Thyroid gland (tissue), 4 donors: Measurements from ENCODE around the gene TMCO4. TPM values are rescaled to one million over a fixed set of nuclear protein-coding genes. Genes with fewer than 3 reads are reported as not detected.
"Not testable (repeated sequence)": the region's sequence is repeated elsewhere in the genome, so short reads cannot be mapped to it uniquely, and the experiment has no call there.

ENCODE experiments used
- DNase-seq, 2 donors: peaks; one replicate each; pipeline ENCODE4 v3.0.0-alpha.2; 2019
- H3K27ac ChIP-seq, 3 donors: fragments of 200-600 bp; sonication (generic); 1 replicate in 2 of 3; 2 replicates in 1 of 3; pipeline ENCODE4 v1.5.1; 2016 to 2019; ENCODE audit warnings: mild to moderate bottlenecking in 1 of 3, moderate library complexity in 1 of 3
- H3K27me3 ChIP-seq: fragments of 200-600 bp; sonication (generic); one replicate; pipeline ENCODE4 v1.5.1; 2019
- H3K36me3 ChIP-seq, 2 donors: fragments of 200-600 bp; sonication (generic); one replicate each; pipeline ENCODE4 v1.5.1; 2016 to 2019
- H3K4me1 ChIP-seq, 2 donors: fragments of 200-600 bp; sonication (generic); one replicate each; pipeline ENCODE4 v1.5.1; 2017 to 2019
- H3K4me3 ChIP-seq, 3 donors: fragments of 200-600 bp; sonication (generic); replicated peaks in 1 of 3; 1 replicate in 2 of 3; 2 replicates in 1 of 3; pipeline ENCODE4 v1.5.1; 2016; ENCODE audit warnings: mild to moderate bottlenecking in 1 of 3
- H3K9me3 ChIP-seq: fragments of 200-600 bp; sonication (generic); one replicate; pipeline ENCODE4 v1.5.1; 2017
- CTCF ChIP-seq, 6 experiments: fragments of 200-600 bp in 3 of 6; fragments of 450-650 bp in 3 of 6; sonication (generic) in 3 of 6; IDR thresholded peaks; one replicate each; pipeline ENCODE4 v1.5.1; 2016 to 2019; ENCODE audit warnings: antibody characterized with exemption in 6 of 6, mild to moderate bottlenecking in 2 of 6, inconsistent platforms in 1 of 6, moderate library complexity in 1 of 6
- POLR2A ChIP-seq, 2 donors: fragments of 450-650 bp; IDR thresholded peaks; one replicate each; pipeline ENCODE4 v1.6.1; 2017; ENCODE audit warnings: antibody characterized with exemption in 2 of 2, mild to moderate bottlenecking in 2 of 2, moderate library complexity in 1 of 2
- WGBS, 2 donors: methylation state at CpG; one replicate each; pipeline ENCODE4 v1.1.5; 2017; 5-methylcytosine and 5-hydroxymethylcytosine counted together
- intact Hi-C: fragments of 100-400 bp; cut with DNase I; formaldehyde crosslinking; loops from one replicate; pipeline ENCODE4 v1.15.1; 2023
- total RNA-seq, 4 donors: library from RNA; depleted of rRNA; stranded (reverse); fragments of >200 nt; gene quantifications; one replicate each; pipeline ENCODE4 v1.2.3, GENCODE V29; 2016

TMCO4 gene
- total RNA-seq, 4 donors from 2014 or later, result 34.3 to 67.7 (median 61.4) TPM

- WGBS, 2 donors, result 87 to 93% methylated on average over 4 of the region's 4 CpGs
- no peaks in the 10 kb centered on the region for H3K27me3 ChIP-seq
- H3K4me1 ChIP-seq, result peaks cover 3 to 4% of the 10 kb centered on the region in 2 donors
Observed at GRCh38 chr1:19792237-19793002, 7.3 kb downstream of the TMCO4 start.

GRCh38 chr1:19790061-19790975, 9.4 kb downstream of the TMCO4 start:
- not testable (repeated sequence) for H3K36me3 ChIP-seq, H3K27ac ChIP-seq, H3K4me3 ChIP-seq, DNase-seq, H3K9me3 ChIP-seq, H3K27me3 ChIP-seq
- 90 to 97% methylated on average over 9 of the region's 9 CpGs for WGBS, 2 donors
- intact Hi-C loops, result loop anchor here (10.0 kb wide), 1 partner anchor 94 kb away; the partner anchor contains the start of gene OTUD3
- H3K4me1 ChIP-seq, result peaks cover 16% of the 10 kb centered on the region in 2 donors

More at GRCh38 chr1:19792237-19793002, 7.3 kb downstream of the TMCO4 start:
- intact Hi-C loops, result loop anchor here (10.0 kb wide), 1 partner anchor 92 kb away; the partner anchor contains the start of gene OTUD3
- no peak for DNase-seq
- Histone ChIP-seq H3K9me3 (no peaks in the 10 kb centered on the region), H3K4me3 (no peak overlapping the region), H3K27ac (no peak overlapping the region), H3K36me3 (peaks cover 0 to 6% of the 10 kb centered on the region in 2 donors)
- TF ChIP-seq POLR2A (IDR thresholded peaks at IDR 0.05), result no peak
- TF ChIP-seq CTCF (IDR thresholded peaks at IDR 0.05), result no peak

- Histone ChIP-seq H3K4me1 (peaks cover 16% of the 10 kb centered on the region in 2 donors), H3K36me3 (peaks cover 0 to 10% of the 10 kb centered on the region in 2 donors), H3K4me3 (no peak overlapping the region), H3K27ac (peak overlapping the region; percentile 53 to 64 (median 57)), H3K9me3 (no peaks in the 10 kb centered on the region), H3K27me3 (no peaks in the 10 kb centered on the region)
- TF ChIP-seq CTCF (IDR thresholded peaks at IDR 0.05) (peak in 3 of 6 experiments; percentile 23 to 28 (median 24)), POLR2A (IDR thresholded peaks at IDR 0.05) (peak in 1 of 2 donors; percentile 59)
- peak; percentile 86 for DNase-seq
- intact Hi-C loops, result no loop called here
- WGBS, 2 donors, result 21 to 39% methylated on average over 9 of the region's 9 CpGs
Observed at GRCh38 chr1:19786988-19787423, 12.7 kb downstream of the TMCO4 start.

GRCh38 chr1:19785660-19786059, 14.1 kb downstream of the TMCO4 start:
- intact Hi-C loops, result no loop called here
- Histone ChIP-seq H3K4me1 (peaks cover 16% of the 10 kb centered on the region in 2 donors), H3K9me3 (no peaks in the 10 kb centered on the region), H3K36me3 (peaks cover under 1 to 13% of the 10 kb centered on the region in 2 donors), H3K4me3 (no peak overlapping the region), H3K27me3 (no peaks in the 10 kb centered on the region), H3K27ac (no peak overlapping the region)
- TF ChIP-seq CTCF (IDR thresholded peaks at IDR 0.05), result no peak
- no peak for TF ChIP-seq POLR2A (IDR thresholded peaks at IDR 0.05)
- DNase-seq, result no peak
- WGBS, 2 donors, result 71 to 88% methylated on average over 4 of the region's 4 CpGs

- Histone ChIP-seq H3K4me1 (no peaks in the 10 kb centered on the region), H3K27me3 (no peaks in the 10 kb centered on the region), H3K4me3 (no peak overlapping the region), H3K27ac (no peak overlapping the region), H3K9me3 (no peaks in the 10 kb centered on the region), H3K36me3 (peaks cover 15 to 32% of the 10 kb centered on the region in 2 donors)
- intact Hi-C loops, result no loop called here
- DNase-seq, result no peak
- WGBS, 2 donors, result 83 to 100% methylated on average over 2 to 11 of the region's 11 CpGs
- TF ChIP-seq POLR2A (IDR thresholded peaks at IDR 0.05), result no peak
- no peak for TF ChIP-seq CTCF (IDR thresholded peaks at IDR 0.05)
Observed at GRCh38 chr1:19780267-19780877, 19.3 kb downstream of the TMCO4 start.
